NCI-H146 treated with DMSO at 0.1 percent for 48 hours (cell line): Measurements from ENCODE around the gene GRIA3.
"Not testable (repeated sequence)": the region's sequence is repeated elsewhere in the genome, so short reads cannot be mapped to it uniquely, and the experiment has no call there.

ENCODE experiments used
- DNase-seq: peaks from one replicate; lab custom pipeline; 2025; ENCODE audit not compliant: unreplicated experiment; lab: John Stamatoyannopoulos, UW

Gene GRIA3

DNA sequence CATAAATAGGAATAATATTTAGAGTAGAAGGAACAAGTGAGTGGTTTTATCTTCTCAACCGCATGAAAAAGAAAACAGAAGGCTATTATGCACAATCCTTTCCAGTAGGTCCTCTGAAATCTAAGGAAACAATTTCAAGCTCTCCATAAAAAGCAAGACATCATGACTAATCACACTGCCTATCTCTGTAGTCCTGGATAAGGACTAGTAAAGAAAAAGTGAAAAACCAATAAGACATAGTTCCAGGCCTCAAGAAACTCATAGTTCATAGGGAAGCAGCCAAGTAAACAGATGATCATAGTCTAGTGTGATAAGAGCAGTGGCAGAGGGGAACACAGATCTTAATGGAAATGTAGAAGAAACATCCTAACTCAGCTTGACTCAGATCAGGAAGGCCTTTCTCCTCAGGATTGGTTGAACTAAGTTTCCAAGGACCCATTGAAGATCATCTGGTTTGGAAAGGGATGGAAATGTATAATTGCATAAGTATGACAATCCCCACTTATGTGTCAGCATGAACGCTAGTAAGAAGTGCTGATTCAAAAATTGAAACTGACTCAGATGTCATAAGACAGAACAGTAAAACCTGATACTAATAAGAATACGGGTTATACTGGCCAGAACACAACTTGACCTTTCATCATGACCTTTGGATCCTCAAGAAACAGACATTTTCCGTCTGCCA is 155.3 kb downstream of the GRIA3 start:
- DNase-seq = no peak

DNA sequence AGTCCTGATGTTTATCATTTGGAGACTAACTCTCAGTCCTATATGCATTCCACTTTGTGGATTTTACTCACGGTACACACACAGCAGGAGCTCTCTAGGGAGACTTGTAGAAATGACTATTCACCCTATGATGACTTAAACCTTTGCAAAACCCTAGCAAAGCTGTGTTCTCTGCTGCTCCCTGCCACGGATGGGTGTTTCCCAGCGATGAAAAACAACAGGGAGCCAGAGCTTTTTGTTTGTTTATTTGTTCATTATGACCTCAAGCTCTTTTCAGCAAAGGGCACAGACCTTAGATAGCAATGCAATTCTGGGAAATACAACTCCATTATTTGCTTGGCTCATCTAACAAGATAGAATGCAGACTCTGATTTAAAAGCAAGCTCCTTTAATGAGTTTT is 156.6 kb downstream of the GRIA3 start:
- no peak for DNase-seq

DNA sequence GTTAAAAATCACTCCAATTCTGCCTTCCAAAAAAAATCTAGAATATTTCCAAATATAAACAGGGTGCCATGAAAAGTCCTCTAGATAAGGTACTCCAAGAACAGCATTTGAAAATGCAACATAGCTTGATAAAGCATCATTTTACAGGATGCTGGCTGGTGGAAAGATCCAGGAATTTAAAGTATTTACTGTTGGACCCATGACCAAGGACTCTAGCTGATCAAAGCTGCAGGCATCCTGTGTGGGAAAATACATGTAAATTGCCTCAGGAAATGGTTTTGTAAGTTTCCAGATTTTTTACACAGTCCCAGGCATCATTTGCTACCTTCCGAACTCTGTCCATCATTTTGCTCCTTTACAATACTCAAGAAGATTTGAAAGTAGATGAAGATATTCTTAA is 164.4 kb downstream of the GRIA3 start:
- DNase-seq = no peak

DNA sequence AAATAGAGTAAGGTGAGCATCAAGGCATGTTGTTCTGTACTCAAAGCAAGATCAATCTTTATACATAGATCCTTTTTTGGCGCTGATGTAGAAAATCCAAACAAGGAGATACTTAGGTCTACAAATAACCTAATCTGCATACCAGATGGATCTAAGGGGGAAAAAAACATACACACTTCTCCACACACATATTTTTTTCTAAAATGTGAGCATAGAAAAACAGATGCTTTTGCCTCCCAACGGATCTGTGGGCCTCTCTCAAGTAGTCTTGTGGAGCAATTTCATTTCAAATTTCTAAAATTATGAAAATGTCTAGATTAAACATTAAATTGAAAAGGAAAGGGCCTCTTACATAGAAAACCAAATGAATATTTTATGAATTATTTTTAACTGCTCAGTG is 166.1 kb downstream of the GRIA3 start:
- DNase-seq = no peak

DNA sequence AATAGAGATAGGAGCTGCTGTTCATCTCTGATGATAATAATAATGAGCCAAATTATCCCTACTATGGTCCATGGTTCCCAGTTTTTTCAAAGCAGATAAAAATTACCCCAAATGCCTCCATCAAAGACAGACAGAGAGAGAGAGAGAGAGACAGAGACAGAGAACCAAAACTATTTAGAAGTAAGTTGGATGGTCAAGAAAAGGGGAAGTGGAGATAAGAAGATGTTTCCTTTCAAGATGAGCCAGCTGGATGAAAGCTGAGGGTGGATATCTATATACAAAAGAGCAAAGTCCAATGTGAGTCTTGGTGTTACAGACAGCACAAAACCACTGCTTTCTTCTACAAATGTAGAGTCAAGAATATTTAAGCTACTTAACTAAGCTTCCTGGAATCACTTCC is 173.9 kb downstream of the GRIA3 start:
- no peak for DNase-seq

DNA sequence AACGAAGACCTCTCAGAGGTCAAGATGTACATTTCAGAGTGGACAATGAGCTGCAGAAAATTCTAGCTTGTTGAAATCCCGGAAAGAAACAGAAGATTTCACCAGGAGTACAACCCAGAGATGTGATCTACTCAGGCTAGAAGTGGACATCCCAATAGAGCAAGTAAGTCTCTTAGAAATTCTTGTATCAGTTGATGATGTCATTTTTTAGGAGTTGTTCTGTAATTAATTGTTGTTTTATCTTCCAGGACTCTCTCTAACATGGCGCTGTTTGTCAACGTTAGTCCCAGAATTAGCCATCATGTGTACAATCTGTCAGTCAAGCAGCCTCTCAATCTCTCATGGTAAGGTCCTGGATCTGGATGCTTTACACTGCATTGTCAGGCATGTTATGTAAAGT is 174.4 kb downstream of the GRIA3 start:
- no peak for DNase-seq

DNA sequence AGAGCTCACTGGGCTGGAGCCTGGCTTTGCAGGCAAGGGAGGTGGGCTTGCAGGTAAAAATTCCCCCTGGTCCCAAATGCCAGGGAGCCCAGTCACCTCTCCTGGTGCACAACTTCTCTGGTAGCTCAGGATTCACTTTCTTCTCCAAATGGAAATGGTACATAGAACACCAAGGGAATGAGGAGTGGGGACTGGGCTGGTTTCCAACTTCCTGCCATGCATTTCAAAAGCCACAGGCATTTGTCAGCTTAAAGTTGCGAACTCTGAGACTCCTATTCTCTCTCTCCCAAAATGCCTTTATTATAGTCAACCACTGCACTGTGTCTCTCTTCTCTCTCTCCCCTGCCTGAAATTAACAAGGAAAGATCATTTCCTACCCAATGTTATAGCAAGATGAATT is 177.3 kb downstream of the GRIA3 start:
- DNase-seq = no peak

DNA sequence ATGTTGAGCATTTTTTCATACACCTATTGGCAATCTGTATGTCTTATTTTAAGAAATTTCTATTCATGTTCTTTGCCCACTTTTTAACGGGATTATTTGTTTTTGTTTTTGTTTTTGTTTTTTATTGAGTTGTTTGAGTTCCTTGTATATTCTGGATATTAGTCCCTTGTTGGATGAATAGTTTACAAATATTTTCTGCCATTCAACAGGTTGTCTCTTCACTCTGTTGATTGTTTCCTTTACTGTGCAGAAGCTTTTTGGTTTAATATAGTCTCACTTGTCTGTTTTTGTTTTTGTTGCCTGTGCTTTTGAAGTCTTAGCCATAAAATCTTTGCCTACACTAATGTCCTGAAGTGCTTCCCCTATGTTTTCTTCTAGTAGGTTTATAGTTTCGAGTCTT is 202.1 kb downstream of the GRIA3 start:
- not testable (repeated sequence) for DNase-seq

DNA sequence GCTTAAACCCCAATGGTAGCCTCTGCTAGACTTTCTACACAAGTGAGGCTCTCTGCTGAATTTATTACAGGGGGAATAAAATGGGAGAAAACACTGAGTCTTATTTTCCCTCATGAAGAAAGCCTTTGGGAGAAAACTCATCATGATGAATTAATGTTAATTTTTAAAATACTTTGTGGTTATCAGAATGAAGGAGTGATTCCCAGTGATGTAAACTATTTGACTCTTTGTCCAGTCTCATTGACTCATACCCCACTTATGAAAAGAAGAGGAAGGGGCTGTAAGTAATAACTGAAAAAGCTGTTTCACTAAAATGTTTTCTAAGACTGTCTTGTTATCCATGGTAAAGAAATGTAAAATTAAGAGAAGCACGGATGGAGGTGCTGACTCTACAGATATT is 208.8 kb downstream of the GRIA3 start:
- no peak for DNase-seq

DNA sequence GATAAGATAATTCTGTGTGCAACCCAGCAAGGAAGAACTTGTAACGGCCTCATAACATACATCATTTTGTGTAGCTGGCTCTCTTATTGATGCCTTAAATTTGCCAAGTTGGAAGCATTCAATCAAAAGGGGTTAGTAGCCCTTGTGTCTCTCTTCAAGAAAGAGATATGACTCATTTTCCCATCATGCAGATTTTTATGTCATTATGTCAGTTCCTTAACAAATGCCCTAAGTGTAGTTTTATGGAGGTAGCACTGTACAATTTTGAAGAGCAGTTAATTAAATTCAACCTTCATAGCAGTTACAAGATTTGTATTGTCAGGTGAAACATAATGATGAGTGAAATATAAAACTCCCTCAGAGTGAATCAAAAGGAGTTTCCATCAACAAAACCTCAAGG is 215.6 kb downstream of the GRIA3 start:
- no peak for DNase-seq

DNA sequence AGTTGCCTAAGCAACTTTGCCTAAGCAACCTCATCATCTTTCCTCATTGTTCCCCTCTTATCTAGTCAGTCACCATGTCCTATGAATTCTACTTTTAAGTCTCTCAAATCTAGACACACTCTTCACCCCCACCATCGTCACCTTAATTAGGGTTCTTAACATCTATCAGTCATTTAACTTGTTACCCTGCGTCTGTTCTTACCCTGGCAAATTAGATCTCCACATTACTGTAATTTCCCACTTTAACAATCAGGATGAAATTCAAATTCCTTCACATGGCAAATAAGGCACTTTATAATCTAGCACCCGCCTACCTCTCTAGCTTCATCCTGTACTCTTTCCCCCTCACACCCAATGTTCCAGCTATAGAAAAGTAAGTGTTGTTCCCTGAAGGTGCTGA is 221.2 kb downstream of the GRIA3 start:
- no peak for DNase-seq

DNA sequence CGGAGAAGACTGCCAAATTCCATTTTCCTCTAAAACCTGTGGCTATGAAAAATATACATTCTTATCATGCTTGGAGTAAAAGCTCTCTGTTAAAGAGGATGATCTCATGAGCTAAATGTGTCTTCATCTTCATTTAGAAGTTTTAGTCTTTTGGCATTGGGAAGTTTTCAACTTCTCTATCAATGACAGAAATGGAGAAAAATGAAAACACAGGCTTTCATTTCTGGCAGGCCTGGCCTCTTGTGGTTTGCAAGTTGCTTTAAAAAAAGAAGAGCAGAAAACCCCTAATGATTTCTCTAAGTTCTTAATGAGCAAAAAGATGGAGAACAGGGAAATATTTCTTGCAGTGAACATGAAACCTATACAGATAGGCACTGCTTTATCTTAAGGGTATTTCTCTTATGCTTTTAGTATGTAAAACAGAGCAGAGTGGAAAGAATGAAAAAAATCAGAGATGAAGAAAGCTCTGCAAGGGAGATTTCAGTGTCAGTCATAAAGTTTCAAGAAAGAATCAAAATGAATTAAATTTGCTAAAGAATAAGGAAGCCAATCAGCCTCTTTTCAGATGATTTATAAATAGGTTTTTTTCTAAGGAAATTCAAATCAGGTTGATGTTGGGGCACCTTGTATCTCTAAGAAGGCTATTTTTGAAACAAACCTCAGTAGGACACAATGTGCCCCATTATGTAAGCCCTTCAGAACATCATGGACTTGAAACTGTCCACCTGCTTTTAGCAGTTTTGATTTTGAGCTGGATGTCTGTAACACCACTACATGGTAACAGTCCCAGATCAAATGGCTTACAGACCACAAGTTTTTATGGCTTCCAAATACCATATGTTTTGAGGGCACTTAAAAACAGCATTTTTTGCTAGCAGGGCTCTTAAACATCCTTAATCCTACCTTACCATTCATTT is 225.0 kb downstream of the GRIA3 start:
- DNase-seq = no peak

DNA sequence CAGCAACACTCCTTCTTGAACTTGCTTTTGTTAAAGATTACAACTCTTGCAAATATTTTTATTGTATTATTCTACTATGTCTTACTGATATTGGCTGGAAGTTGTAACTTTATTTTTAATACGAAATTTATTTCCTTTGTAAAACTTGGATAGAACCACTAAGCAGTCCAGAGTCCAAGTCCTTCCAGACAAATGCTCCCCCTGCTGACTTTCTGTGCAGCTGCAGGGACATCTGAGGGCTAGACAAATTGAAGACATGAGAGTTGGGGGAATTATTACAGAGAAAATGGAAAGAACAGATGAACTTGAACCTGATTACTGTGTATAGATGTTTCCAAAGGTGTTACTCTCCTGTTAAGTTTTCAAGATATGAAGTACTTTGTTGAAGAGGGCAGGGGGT is 238.8 kb downstream of the GRIA3 start:
- no peak for DNase-seq

DNA sequence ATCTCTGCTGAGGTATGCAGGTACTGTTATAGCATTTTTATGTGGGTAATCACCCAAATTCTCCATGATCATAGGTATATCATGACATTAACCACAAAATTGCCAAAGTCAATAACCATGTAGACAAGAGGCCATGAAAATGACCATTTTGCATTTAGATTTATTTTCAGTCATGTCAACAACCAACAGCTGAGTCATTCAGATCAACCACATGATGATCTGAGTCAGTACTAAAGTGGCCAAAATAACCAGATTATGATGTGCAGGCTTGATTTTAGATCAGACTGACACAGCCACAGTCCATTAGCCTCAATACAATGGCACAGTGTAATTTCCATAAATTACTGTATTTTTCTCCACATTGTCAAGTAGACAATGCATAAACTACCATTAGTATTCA is 240.5 kb downstream of the GRIA3 start:
- DNase-seq = no peak

DNA sequence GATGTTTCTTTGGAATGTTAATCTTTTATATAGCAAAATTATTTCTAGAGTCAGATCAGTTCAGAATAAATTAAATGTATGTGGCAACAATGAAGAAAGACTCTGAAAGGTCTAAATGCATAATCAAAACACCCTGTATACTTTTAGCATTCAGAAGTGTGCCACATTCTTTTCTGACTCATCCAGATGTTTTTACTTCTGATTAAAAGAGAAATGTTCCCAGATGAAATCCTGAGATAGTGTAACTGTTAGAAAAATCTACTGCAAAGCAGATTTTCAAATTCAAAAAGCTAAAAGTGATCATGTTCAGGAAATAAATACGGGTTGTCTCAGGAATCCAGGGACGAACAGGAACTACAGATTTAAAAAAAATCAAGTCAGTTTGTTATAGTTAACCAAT is 241.4 kb downstream of the GRIA3 start:
- no peak for DNase-seq

DNA sequence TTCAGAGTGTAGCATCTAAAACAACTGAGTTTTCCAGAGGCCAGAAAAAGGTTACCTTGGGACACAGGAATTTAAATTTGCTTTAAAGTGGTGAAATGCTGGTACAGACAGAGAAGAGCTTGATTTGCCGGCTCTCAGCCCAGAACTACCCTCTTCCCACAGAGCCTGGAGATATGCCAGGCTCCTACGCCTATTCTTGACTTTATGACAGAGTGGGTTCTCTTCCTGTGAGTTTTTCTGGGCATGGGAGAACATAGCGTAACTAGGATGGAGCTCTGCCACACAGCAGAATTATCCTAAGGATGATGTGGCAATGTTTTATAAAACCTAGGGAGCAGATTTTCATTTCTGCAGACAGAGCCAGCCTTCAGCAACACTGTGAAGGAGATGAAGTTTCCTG is 241.8 kb downstream of the GRIA3 start:
- DNase-seq = no peak

DNA sequence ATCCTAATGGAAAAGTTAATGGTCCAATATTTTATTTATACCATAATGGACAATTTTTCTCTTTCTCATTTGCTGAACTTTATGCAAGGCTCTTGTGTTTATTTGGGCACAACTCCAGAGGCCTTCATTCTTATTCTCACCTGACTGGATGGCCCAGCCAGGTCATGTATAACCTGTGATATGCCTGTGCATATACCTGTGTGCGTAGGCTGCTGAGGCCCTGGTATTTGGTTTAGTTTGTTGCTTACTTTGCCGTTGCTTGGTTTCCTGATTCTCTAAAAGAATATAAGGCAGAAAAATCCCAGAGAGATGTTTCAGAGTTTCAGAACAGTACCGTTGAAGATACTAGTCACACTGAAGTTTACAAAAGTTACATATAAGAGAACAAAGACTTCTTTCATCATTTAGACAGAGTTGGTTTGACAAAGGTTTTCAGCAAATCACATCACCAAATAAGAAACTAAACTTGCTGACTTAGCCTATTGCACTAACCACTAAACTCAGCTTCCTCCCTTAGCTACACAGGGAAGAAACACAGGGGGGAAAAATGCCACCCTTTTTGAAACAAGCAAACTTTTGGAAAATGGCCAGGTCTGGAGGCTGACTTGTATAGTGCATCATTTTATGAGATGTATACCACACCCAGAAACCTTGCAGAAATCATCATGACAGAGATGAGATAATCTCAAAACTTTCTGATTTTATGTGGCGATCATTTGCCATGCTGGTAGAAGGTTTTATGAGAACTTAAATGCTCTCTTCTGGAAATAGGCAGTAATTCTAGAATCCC is 248.5 kb downstream of the GRIA3 start:
- no peak for DNase-seq

DNA sequence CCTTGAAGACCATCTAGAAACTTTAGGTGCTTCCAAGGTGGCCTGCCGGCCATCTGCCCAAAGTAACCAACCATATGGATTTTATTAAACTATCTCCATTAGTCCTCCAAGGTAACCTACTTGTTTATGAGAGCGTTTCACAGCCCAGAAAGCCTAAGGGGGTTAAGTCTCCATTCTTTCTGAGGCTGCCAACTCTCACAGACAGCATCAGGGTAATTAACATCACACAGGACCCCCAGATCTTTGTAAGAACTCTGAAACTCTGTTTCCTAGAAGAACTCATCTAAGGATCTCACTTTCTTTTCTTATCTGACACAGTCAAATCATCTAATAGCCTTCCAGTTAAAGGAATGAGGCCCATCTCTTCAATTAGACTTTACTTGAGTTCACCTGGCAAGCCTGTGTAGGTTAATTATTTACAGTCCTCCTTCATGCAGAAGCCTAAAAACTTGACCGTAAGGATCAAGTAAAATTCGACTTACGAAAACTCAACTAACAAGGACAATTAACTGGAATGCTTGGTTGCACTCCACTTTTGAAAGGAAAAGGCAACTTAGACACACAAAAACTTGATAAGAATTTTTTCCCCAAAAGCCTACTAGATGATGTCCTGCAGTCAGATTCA is 252.5 kb downstream of the GRIA3 start:
- DNase-seq = no peak

DNA sequence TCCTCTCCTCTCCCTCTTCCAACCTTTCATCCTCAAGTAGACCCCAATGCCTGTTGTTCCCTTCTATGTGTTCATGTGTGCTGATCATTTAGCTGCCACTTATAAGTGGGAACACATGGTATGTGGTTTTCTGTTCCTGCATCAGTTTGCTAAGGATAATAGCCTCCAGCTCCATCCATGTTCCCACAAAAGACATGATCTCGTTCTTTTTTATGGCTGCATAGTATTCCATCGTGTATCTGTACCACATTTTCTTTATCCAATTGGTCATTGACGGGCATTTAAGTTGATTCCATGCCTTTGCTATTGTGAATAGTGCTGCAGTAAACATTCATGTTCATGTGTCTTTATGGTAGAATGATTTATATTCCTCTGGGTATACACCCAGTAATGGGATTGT is 255.8 kb downstream of the GRIA3 start:
- not testable (repeated sequence) for DNase-seq

DNA sequence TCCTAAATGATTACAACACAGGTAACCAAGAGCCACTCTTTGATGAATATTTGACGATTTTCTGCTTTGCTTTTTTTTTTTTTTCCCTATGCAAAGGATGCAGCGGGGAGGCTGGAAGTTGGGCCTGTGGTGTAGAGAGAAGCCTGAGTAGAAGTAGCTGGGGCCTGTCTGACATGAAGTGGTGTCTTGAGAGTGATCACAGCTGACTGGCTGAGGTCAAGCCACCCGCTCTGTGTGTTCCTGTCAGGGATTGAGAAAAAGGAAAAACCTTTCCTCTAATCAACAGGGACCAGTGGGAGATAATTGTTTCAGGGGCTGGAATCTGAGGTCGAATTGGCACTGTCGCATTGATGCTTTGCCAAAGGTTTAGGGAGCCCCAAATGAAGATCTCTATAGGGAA is 258.7 kb downstream of the GRIA3 start:
- DNase-seq = no peak

DNA sequence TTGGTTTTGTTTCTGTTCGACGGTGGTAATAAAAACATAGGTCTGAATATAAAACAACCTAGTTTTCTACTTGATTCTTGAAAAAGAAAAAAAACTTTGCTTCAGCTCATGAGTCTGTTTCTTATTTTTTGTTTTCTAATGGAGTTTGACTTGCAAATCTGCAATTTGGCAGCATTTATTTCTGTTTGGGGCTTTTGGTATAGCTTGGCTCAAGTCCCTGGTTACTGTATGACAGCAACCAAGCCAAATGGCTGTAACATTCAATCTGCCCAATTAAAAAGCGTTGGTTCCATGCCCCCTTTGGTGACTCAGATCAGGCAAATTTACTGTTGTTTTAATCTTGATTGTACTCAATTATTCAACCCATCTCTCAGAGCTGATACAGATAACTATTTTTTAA is 263.4 kb downstream of the GRIA3 start:
- no peak for DNase-seq
